H1 (cell line): ENCODE results near the gene CTNND2. TPM values are rescaled to one million over a fixed set of nuclear protein-coding genes. Genes with fewer than 3 reads are reported as not detected.

Experiments used
- CTCF ChIA-PET: fragments of 300-600 bp; sonication (Branson Sonifier 250); formaldehyde crosslinking; loops from one replicate; lab custom pipeline; 2021; ENCODE audit not compliant: partially characterized antibody; lab: Charles Lee
- POLR2A ChIA-PET: fragments of 300-600 bp; sonication (Branson Sonifier 250); formaldehyde crosslinking; loops from one replicate; lab custom pipeline; 2021; ENCODE audit warnings: inconsistent platforms; ENCODE audit not compliant: partially characterized antibody; lab: Charles Lee
- DNase-seq, 2 experiments: peaks; one replicate each; pipeline versions ENCODE4 v3.0.0 to v3.0.0-alpha.2; 2010 to 2022; ENCODE audit warnings: low spot score in 2 of 2, low read depth in 1 of 2, mixed read lengths in 1 of 2
- FAIRE-seq: peaks from 2 replicates; lab custom pipeline; 2011; peaks lifted over from hg19 to GRCh38; lab: Jason Lieb, UNC
- H2AFZ ChIP-seq: 2 replicates; pipeline ENCODE4 v1.8.1; 2012; ENCODE audit warnings: low read length, inconsistent platforms
- H2AK5ac ChIP-seq: 2 replicates; pipeline ENCODE4 v1.6.1; 2013; ENCODE audit warnings: low read depth, low read length
- H2BK120ac ChIP-seq: replicated peaks from 2 replicates; pipeline ENCODE3; 2013; ENCODE audit warnings: low read depth, low read length, inconsistent platforms
- H2BK12ac ChIP-seq: 2 replicates; pipeline ENCODE4 v1.6.1; 2013; ENCODE audit warnings: low read depth, low read length
- H2BK15ac ChIP-seq: 2 replicates; pipeline ENCODE4 v1.6.1; 2013; ENCODE audit warnings: low read length
- H2BK20ac ChIP-seq: 2 replicates; pipeline ENCODE4 v1.6.1; 2013; ENCODE audit warnings: low read length
- H2BK5ac ChIP-seq: 2 replicates; pipeline ENCODE4 v1.6.1; 2013; ENCODE audit warnings: low read depth, low read length
- H3K14ac ChIP-seq: 2 replicates; pipeline ENCODE4 v1.6.1; 2013; ENCODE audit warnings: inconsistent platforms; ENCODE audit not compliant: insufficient read length
- H3K18ac ChIP-seq: 2 replicates; pipeline ENCODE4 v1.6.1; 2013; ENCODE audit warnings: low read length; ENCODE audit errors: extremely low read depth
- H3K23ac ChIP-seq: 2 replicates; pipeline ENCODE4 v1.6.1; 2013; ENCODE audit warnings: inconsistent platforms; ENCODE audit not compliant: insufficient read length
- H3K23me2 ChIP-seq: 2 replicates; pipeline ENCODE4 v1.6.1; 2013; ENCODE audit warnings: low read depth, low read length
- H3K27ac ChIP-seq: 2 replicates; pipeline ENCODE4 v1.6.1; 2011; ENCODE audit warnings: low read depth, low read length, inconsistent platforms
- H3K27me3 ChIP-seq, 4 experiments: replicated peaks in 1 of 4; 1 replicate in 1 of 4; 2 replicates in 3 of 4; pipeline versions ENCODE4 v1.6.1 to v1.8.1; 2011 to 2013; ENCODE audit warnings: low read length in 3 of 4, mild to moderate bottlenecking in 3 of 4, inconsistent platforms in 2 of 4, mixed read lengths in 2 of 4, moderate library complexity in 1 of 4; ENCODE audit not compliant: control insufficient read depth in 3 of 4, insufficient read depth in 3 of 4; ENCODE audit errors: extremely low read depth in 1 of 4
- H3K36me3 ChIP-seq, 4 experiments: 2 replicates each; pipeline versions ENCODE4 v1.6.1 to v1.8.1; 2011 to 2013; ENCODE audit warnings: mild to moderate bottlenecking in 4 of 4, low read length in 3 of 4, moderate library complexity in 2 of 4, control low read depth in 1 of 4, inconsistent platforms in 1 of 4; ENCODE audit not compliant: insufficient read depth in 4 of 4, control insufficient read depth in 2 of 4
- H3K4ac ChIP-seq: replicated peaks from 2 replicates; pipeline ENCODE3; 2013; ENCODE audit warnings: low read length, low read depth, mixed read lengths, inconsistent platforms; ENCODE audit not compliant: insufficient read length
- H3K4me1 ChIP-seq, 4 experiments: replicated peaks in 1 of 4; 1 replicate in 1 of 4; 2 replicates in 3 of 4; pipeline versions ENCODE4 v1.6.1 to v1.8.1; 2011 to 2013; ENCODE audit warnings: low read length in 3 of 4, inconsistent platforms in 2 of 4, mixed read lengths in 1 of 4; ENCODE audit not compliant: insufficient read depth in 4 of 4, control insufficient read depth in 3 of 4
- H3K4me2 ChIP-seq, 2 experiments: 2 replicates each; pipeline versions ENCODE4 v1.6.1 to v1.8.1; 2011 to 2013; ENCODE audit warnings: low read depth in 2 of 2, low read length in 2 of 2, control low read depth in 1 of 2, inconsistent platforms in 1 of 2, mild to moderate bottlenecking in 1 of 2; ENCODE audit not compliant: insufficient read depth in 1 of 2
- H3K4me3 ChIP-seq, 4 experiments: fragments of 200-600, 300-600 bp in 1 of 4; sonication (generic), shearing (Covaris generic), sonication (Bioruptor Twin) in 1 of 4; 2 replicates each; pipeline versions ENCODE4 v1.5.1 to v1.8.1; 2011 to 2016; ENCODE audit warnings: low read length in 4 of 4, low read depth in 3 of 4, control low read depth in 2 of 4, inconsistent platforms in 2 of 4, mild to moderate bottlenecking in 2 of 4, mixed read lengths in 1 of 4, moderate library complexity in 1 of 4; ENCODE audit not compliant: insufficient read depth in 2 of 4; ENCODE audit errors: extremely low read depth in 1 of 4
- H3K56ac ChIP-seq: replicated peaks from 2 replicates; pipeline ENCODE3; 2013; ENCODE audit warnings: low read depth, mild to moderate bottlenecking, mixed read lengths, low read length, inconsistent platforms; ENCODE audit not compliant: insufficient read length
- H3K79me1 ChIP-seq: 2 replicates; pipeline ENCODE4 v1.6.1; 2013; ENCODE audit warnings: low read depth, low read length, control low read depth
- H3K79me2 ChIP-seq, 2 experiments: 2 replicates each; pipeline versions ENCODE4 v1.6.1 to v1.8.1; 2012 to 2013; ENCODE audit warnings: low read length in 2 of 2, mild to moderate bottlenecking in 2 of 2, inconsistent platforms in 1 of 2; ENCODE audit not compliant: insufficient read depth in 2 of 2, control insufficient read depth in 1 of 2
- H3K9ac ChIP-seq, 4 experiments: replicated peaks in 1 of 4; 1 replicate in 1 of 4; 2 replicates in 3 of 4; pipeline versions ENCODE4 v1.6.1 to v1.8.1; 2011 to 2013; ENCODE audit warnings: low read depth in 3 of 4, low read length in 3 of 4, control low read depth in 2 of 4, mild to moderate bottlenecking in 2 of 4, moderate library complexity in 2 of 4, inconsistent platforms in 1 of 4; ENCODE audit errors: extremely low read depth in 1 of 4
- H3K9me3 ChIP-seq, 2 experiments: 2 replicates each; pipeline versions ENCODE4 v1.6.1 to v1.8.1; 2012 to 2013; ENCODE audit warnings: mild to moderate bottlenecking in 2 of 2, moderate library complexity in 2 of 2, control low read depth in 1 of 2, inconsistent platforms in 1 of 2, low read depth in 1 of 2, low read length in 1 of 2, mixed read lengths in 1 of 2; ENCODE audit not compliant: insufficient read depth in 2 of 2
- H4K20me1 ChIP-seq, 2 experiments: replicated peaks in 1 of 2; 2 replicates each; pipeline versions ENCODE3 to v1.8.1; 2011 to 2013; ENCODE audit warnings: inconsistent platforms in 2 of 2, low read length in 2 of 2, mild to moderate bottlenecking in 1 of 2; ENCODE audit not compliant: insufficient read depth in 2 of 2, control insufficient read depth in 1 of 2
- H4K5ac ChIP-seq: 2 replicates; pipeline ENCODE4 v1.6.1; 2013; ENCODE audit warnings: low read length, low read depth, mixed read lengths, inconsistent platforms; ENCODE audit not compliant: insufficient read length
- H4K8ac ChIP-seq: 2 replicates; pipeline ENCODE4 v1.8.0; 2013; ENCODE audit warnings: mild to moderate bottlenecking, moderate library complexity, low read length, inconsistent platforms; ENCODE audit not compliant: insufficient read depth; ENCODE audit errors: extremely low read depth
- H4K91ac ChIP-seq: replicated peaks from 2 replicates; pipeline ENCODE3; 2013; ENCODE audit warnings: low read length, mixed read lengths, inconsistent platforms; ENCODE audit not compliant: insufficient read length
- BACH1 ChIP-seq: IDR thresholded peaks from 2 replicates; pipeline ENCODE4 v1.6.1; 2012; ENCODE audit warnings: low read length, improper control_type of control experiment
- BRCA1 ChIP-seq: IDR thresholded peaks from 2 replicates; pipeline ENCODE4 v1.6.1; 2012; ENCODE audit warnings: low read depth, low read length, improper control_type of control experiment
- CEBPB ChIP-seq: IDR thresholded peaks from 2 replicates; pipeline ENCODE4 v1.6.1; 2012; ENCODE audit warnings: low read depth, low read length
- CHD1 ChIP-seq: IDR thresholded peaks from 2 replicates; pipeline ENCODE4 v1.6.1; 2012; ENCODE audit warnings: low read depth, low read length, improper control_type of control experiment
- GTF2F1 ChIP-seq: IDR thresholded peaks from 2 replicates; pipeline ENCODE4 v1.6.1; 2012; ENCODE audit warnings: low read depth, low read length, improper control_type of control experiment, borderline replicate concordance
- HDAC6 ChIP-seq: IDR thresholded peaks from one replicate; pipeline ENCODE4 v1.7.1; 2012; ENCODE audit warnings: low read depth, mild to moderate bottlenecking, inconsistent platforms, low read length, moderate library complexity
- KDM5A ChIP-seq: fragments of 200-600 bp; IDR thresholded peaks from 2 replicates; pipeline ENCODE4 v1.7.1; 2012; ENCODE audit warnings: mild to moderate bottlenecking, low read length, inconsistent platforms, mixed read lengths
- POU5F1 ChIP-seq: IDR thresholded peaks from 2 replicates; pipeline ENCODE4 v1.6.1; 2011; ENCODE audit warnings: low read depth, mild to moderate bottlenecking, low read length, moderate library complexity
- RBBP5 ChIP-seq: IDR thresholded peaks from 2 replicates; pipeline ENCODE4 v1.7.1; 2012; ENCODE audit warnings: low read depth, mild to moderate bottlenecking, inconsistent platforms, low read length, moderate library complexity, borderline replicate concordance
- RNF2 ChIP-seq: fragments of 200-900, 300-1000 bp; sonication (generic); IDR thresholded peaks from 2 replicates; pipeline ENCODE4 v1.7.1; 2016; ENCODE audit warnings: borderline replicate concordance, low read depth, mild to moderate bottlenecking, antibody characterized with exemption, low read length; ENCODE audit not compliant: poor library complexity, severe bottlenecking; ENCODE audit errors: missing control alignments
- SIN3A ChIP-seq, 2 experiments: IDR thresholded peaks in 1 of 2; conservative IDR thresholded peaks in 1 of 2; 2 replicates each; pipeline ENCODE4 v1.6.1; 2011 to 2012; ENCODE audit warnings: low read length in 2 of 2, improper control_type of control experiment in 1 of 2, low read depth in 1 of 2, mild to moderate bottlenecking in 1 of 2
- SIRT6 ChIP-seq: IDR thresholded peaks from one replicate; pipeline ENCODE4 v1.7.1; 2012; ENCODE audit warnings: low read length, inconsistent platforms
- SIX5 ChIP-seq: IDR thresholded peaks from 2 replicates; pipeline ENCODE4 v1.6.1; 2011; ENCODE audit warnings: mild to moderate bottlenecking, low read depth, low read length
- SP1 ChIP-seq: IDR thresholded peaks from 2 replicates; pipeline ENCODE4 v1.6.1; 2011; ENCODE audit warnings: low read depth, low read length
- TCF12 ChIP-seq: IDR thresholded peaks from 2 replicates; pipeline ENCODE4 v1.6.1; 2011; ENCODE audit warnings: low read depth, mild to moderate bottlenecking, low read length
- WGBS, 2 experiments: shearing (Covaris generic) in 1 of 2; methylation state at CpG; one replicate each; pipeline versions ENCODE4 v1.1.6 to v1.1.7; 2013 to 2015; ENCODE audit warnings: low lambda C conversion rate in 2 of 2, mixed read lengths in 2 of 2, inconsistent platforms in 1 of 2, low coverage in 1 of 2, missing lambda C conversion rate in 1 of 2; ENCODE audit not compliant: insufficient replicate concordance in 2 of 2, insufficient coverage in 1 of 2, insufficient read length in 1 of 2; ENCODE audit errors: extremely low coverage in 1 of 2, missing lambda C conversion rate in 1 of 2; 5-methylcytosine and 5-hydroxymethylcytosine counted together
- polyA plus RNA-seq, 7 experiments: library from polyadenylated mRNA; depleted of rRNA in 3 of 7; stranded (reverse) in 5 of 7; unstranded in 2 of 7; fragments of >200 nt in 5 of 7; fragments of 200-250 nt in 2 of 7; gene quantifications; 1 replicate in 5 of 7; 2 replicates in 1 of 7; 4 replicates in 1 of 7; pipeline versions ENCODE4 v1.2.1 to v1.2.3, GENCODE V29; 2011 to 2013; ENCODE audit warnings: missing spikeins in 2 of 7, mixed read lengths in 2 of 7
- total RNA-seq: library from RNA; stranded (reverse); fragmentation: NEBNext Ultra II Directional; extraction: Animal tissue kit (Norgen Biotek cat#: 25700); gene quantifications from 2 replicates; pipeline ENCODE4 v1.2.1, GENCODE V29; 2021

The CTNND2 gene
- total and polyA plus RNA-seq, 2 of the 8 experiments (the other 6 are each of a cell fraction or from before 2014, with no cell fraction given): 7.4 to 14.2 TPM

- no peak overlapping the region for H3K27ac ChIP-seq
- no peak overlapping the region for H4K5ac ChIP-seq
- H3K4me1 ChIP-seq: no peaks in the 10 kb centered on the region
- no peak overlapping the region for H3K4me2 ChIP-seq
- H2BK12ac ChIP-seq: no peak overlapping the region
- no peaks in the 10 kb centered on the region for H4K20me1 ChIP-seq
- no peak overlapping the region for H3K23ac ChIP-seq
- ChIA-PET POLR2A (no interaction called here), CTCF (interaction anchor here (1.5 kb wide), 1 partner anchor 13 kb away, joined by 3 read pairs; no protein-coding TSS in a partner anchor)
- no peaks in the 10 kb centered on the region for H3K23me2 ChIP-seq
- no peaks in the 10 kb centered on the region for H3K79me1 ChIP-seq
- no peak overlapping the region for H2AK5ac ChIP-seq
- DNase-seq (no peak), FAIRE-seq (no peak)
- no peak overlapping the region for H4K8ac ChIP-seq
- H2BK15ac ChIP-seq: no peak overlapping the region
- whole genome bisulfite sequencing, 2 experiments: 94% methylated on average over 5 of the region's 5 CpGs; no CpG with 5 or more reads in 1 of the 2 experiments
- H3K9me3 ChIP-seq: no peaks in the 10 kb centered on the region
- H2AFZ ChIP-seq: no peak overlapping the region
- H4K91ac ChIP-seq: no peak overlapping the region
- H3K18ac ChIP-seq: no peak overlapping the region
- H3K27me3 ChIP-seq: no peaks in the 10 kb centered on the region
- H3K4ac ChIP-seq: no peak overlapping the region
- no peaks in the 10 kb centered on the region for H3K79me2 ChIP-seq
- no peak overlapping the region for H3K9ac ChIP-seq
- H3K56ac ChIP-seq: no peak overlapping the region
- no peak overlapping the region for H3K4me3 ChIP-seq
- H3K36me3 ChIP-seq: no peaks in the 10 kb centered on the region
- H3K14ac ChIP-seq: no peak overlapping the region
- H2BK120ac ChIP-seq: no peak overlapping the region
- H2BK5ac ChIP-seq: no peak overlapping the region
- H2BK20ac ChIP-seq: no peak overlapping the region
- no peak for TF ChIP-seq HDAC6
- no peak for TF ChIP-seq SIN3A (conservative IDR thresholded peaks at IDR 0.05 in 1 of 2, IDR thresholded peaks at IDR 0.05 in 1 of 2; ENCODE audit: low read depth in 1 of 2, low read length in 2 of 2)
- TF ChIP-seq BACH1: no peak
- no peak for TF ChIP-seq SIRT6
- no peak for TF ChIP-seq BRCA1
- TF ChIP-seq TCF12: no peak
- TF ChIP-seq CHD1: no peak
- no peak for TF ChIP-seq SP1
- no peak for TF ChIP-seq RBBP5
- TF ChIP-seq POU5F1: no peak
- TF ChIP-seq GTF2F1: no peak
- no peak for TF ChIP-seq CEBPB
- no peak for TF ChIP-seq KDM5A
- no peak for TF ChIP-seq SIX5
- TF ChIP-seq RNF2: no peak
These were observed 496.6 kb downstream of the CTNND2 start for GRCh38 chr5:11407556-11408145.
